ENCODE measurements around the gene LEMD1.
A peak's percentile ranks its signal among the peaks of the same experiment; 100 is the strongest.
"Not testable (repeated sequence)": the region's sequence is repeated elsewhere in the genome, so short reads cannot be mapped to it uniquely, and the experiment has no call there.

Gene LEMD1

GRCh38 chr1:205424901-205425600 is 3.2 kb upstream of the LEMD1 start:
- DNase-seq, result no peak

DNA sequence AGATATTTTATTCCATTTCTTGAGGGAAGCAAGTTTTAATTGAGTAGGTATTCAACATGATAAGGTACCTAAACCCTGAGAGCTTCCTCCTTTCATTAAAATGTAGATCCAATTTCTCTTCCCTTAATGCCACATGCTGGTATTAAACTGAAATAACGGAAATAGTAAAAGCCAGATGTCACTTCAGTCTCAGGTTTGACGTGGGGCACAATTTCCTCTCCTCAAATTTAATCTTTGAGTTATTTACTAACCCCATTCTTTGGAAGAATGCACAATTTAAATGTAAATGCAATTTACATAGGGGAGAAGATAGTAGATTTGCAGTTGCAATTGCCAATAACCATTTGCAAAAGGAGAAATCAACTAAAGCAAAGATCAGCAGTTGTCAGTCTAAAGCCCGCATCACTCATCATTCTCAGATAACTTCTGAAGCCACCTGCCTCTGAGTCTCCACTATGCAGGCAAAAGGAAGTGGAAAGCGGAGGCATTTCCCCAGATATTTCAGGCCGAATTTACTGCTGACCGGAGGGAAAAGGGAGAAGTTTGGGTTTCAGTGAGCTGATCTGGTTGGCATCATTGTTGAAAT is 2.1 kb upstream of the LEMD1 start:
- no peak for DNase-seq

GRCh38 chr1:205422993-205423642 is 1.3 kb upstream of the LEMD1 start:
- DNase-seq, result peak; percentile 88

DNA sequence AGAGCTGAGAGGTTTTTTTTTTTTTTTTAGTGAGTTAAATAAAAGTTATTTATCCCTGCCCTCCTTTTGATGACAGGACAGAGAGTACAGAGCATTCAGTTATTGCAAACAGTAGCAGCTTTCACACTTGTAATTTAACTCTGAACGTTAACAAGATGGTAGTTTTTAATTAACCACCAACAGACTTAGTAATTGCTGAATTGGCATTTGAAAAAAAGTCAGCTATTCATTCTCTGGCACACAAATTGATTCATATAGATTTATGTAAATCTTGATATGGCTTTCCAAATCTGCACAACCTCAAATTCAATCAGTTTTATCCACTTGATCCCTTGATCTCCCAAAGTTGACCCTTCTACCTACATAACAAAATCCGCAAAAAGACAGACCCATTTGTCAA is 918 bp downstream of the LEMD1 start:
- no peak for DNase-seq

GRCh38 chr1:205417870-205418635 is 3.8 kb downstream of the LEMD1 start:
- no peak for DNase-seq

GRCh38 chr1:205416322-205416721 is 5.5 kb downstream of the LEMD1 start:
- no peak for DNase-seq

DNA sequence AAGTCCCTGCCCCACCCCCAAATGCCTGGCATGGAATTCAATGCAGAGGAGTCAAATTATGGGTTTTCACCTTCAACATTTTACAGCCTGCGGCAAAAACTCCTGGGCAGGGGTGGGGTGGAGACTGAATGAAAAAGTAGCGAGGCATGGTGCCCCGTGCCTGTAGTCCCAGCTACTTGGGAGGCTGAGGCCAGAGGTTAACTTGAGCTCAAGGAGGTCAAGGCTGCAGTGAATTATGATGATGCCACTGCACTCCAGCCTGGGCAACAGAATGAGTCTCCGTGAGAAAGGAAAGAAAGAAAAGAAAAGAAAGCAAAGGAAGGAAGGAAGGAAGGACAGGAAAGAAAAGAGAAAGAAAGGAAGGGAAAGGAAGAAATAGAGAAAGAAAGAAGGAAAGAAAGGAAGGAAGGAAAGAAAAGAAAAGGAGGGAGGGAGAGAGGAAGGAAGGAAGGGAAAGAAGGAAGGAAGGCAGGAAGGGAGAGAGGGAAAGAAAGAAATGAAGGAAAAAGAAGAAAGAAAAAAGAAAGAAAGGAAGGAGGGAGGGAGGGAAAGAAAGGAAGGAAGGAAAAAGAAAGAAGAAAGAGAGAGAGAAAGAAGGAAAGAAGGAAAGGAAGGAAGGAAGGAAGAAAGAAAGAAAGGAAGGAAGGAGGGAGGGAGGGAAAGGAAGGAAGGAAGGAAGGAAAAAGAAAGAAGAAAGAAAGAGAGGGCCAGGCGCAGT is 11.1 kb downstream of the LEMD1 start:
- DNase-seq, result no peak

DNA sequence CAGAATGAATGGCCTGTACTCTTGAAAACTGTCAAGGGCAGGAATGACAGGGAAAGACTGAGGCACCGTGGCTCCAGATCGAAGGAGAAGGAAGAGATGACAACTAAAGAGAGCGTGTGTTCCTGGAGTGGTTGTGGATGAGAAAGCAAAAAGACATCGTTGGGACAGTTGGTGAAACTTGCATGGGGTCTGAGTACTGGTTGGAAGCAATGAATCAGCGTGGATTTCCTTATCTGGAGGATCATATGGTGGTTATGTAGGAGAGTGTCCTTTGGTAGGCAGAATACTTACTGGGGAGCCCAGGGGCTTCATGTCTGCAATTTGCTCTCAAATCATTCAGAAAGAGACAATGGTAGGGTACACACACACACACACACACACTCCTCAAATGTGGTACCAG is 13.9 kb downstream of the LEMD1 start:
- DNase-seq, result no peak

DNA sequence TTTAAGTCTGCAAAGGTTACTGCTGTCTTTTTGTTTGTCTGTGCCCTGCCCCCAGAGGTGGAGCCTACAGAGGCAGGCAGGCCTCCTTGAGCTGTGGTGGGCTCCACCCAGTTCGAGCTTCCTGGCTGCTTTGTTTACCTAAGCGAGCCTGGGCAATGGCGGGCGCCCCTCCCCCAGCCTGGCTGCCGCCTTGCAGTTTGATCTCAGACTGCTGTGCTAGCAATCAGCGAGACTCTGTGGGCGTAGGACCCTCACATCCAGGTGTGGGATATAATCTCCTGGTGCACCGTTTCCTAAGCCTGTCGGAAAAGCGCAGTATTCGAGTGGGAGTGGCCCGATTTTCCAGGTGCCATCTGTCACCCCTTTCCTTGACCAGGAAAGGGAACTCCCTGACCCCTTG is 15.6 kb downstream of the LEMD1 start:
- not testable (repeated sequence) for DNase-seq

GRCh38 chr1:205404484-205404883 is 17.4 kb downstream of the LEMD1 start:
- not testable (repeated sequence) for DNase-seq

GRCh38 chr1:205398586-205398985 is 23.3 kb downstream of the LEMD1 start:
- no peak for DNase-seq

DNA sequence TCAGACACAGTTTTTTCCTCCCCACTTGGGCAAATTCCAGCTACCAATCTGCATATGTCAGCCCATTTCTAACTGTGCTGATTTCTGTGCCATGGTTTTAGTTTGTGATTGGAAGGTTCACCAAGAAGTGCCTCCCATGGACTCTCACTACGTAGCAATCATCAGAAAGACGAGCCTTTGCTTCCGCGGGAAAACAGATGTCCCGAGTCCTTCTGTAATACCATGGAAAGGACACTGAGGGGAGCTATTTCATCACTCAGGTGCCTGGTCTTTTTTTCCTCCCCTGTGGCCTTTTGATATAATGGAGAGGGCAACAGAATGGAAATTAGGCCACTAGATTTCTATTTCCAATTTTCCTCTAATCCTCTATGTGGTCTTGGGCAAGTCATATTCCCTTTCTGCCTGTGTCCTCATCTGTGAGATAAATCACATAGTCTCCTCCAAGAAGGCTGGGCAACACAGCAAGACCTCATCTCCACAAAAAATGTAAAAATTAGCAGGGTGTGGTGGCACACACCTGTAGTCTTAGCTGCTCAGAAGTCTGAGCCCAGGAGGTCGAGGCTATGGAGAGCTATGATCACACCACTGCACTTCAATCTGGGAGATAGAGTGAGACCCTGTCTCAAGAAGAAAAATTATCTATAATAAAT is 24.8 kb downstream of the LEMD1 start:
- peak; percentile 84 for DNase-seq

DNA sequence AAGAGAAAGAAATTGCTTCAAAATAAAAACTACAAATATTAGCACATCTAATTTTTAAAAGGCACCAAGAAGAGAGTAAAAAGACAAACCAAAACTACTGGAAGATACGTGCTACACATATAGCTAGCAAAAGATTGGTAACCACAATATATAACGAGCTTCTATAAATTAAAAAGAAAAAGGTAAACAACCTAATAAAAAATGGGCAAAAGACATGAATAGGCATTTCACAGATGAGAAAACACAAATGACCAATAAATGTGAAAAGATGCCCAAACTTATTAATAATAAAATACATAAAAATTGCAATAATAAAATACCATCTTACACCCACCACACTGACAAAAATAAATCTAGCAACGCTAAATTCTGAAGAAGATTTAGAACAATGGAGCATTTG is 26.2 kb downstream of the LEMD1 start:
- DNase-seq, result no peak

DNA sequence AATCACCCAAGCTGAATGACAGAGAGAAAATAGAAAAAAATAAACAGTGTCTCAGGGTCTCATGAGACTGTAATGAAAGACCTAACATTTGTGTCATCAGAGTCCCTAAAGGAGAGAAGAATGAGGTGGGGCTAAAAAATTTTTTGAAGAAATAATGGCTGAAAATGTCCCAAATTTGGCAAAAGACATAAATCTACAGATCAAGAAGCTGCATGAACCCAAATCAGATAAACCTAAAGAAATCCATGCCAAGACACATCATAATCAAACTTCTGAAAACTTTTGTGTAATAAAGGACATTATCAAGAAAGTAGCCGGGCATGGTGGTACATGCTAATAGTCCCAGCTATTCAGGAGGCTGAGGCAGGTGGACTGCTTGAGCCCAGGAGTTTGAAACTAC is 29.2 kb downstream of the LEMD1 start:
- no peak for DNase-seq

DNA sequence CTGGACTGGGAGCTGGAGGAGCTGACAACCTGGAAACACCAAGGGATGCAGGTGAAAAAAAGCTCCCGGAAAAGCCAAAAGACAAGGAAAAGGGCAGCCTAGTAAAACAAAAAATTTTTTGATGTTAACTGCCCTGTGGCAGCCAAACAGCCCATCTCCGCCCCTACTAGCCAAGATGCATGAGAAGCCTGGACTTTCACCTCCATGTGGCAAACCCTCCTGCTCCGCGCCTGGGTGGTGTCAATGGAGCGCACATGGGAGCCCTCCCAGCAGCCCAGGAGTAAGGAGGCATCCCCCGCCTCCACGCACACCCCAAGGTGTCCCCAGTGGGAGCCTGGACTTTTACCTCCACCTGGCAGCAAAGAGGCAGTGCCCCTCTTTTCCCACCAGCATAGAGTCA is 30.5 kb downstream of the LEMD1 start:
- DNase-seq, result no peak

DNA sequence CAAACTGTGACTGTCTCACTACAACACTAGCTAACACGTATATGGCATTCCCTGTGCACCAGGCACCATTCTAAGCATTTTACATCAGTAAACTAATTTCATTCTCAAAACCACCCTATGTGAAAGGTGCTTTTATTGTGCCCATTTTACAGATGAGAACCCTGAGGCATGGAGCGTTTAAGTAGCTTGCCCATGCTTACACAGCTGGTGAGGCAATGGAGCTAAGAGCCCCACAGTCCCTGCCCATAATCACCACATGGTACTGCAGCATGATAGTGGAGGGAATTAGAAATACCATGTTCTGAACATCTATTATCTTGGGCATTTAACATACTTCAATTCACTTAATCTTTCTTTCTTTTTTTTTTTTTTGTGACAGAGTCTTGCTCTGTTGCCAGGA is 34.0 kb downstream of the LEMD1 start:
- DNase-seq, result no peak

- DNase-seq, result not testable (repeated sequence)
Observed at GRCh38 chr1:205382990-205383389, 38.9 kb downstream of the LEMD1 start.

DNA sequence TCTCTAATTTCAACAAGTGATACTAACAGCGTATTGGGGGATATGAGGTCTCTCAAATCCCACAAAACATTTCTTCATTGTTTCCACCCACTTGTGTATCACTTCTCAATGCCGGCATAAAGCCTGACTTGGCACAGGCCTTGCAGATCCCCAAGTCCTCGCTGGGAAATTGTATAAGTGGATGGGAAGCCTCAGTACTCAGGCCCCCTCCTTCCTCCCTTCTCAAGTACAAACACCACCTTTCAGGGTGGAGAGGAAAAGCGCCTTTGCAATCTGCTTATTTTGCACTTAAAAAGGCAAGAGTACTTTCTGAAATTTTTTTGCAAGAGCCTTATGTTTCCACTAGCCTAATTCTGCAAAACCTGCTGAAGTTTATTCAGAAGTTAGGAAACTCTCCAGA is 39.3 kb downstream of the LEMD1 start:
- DNase-seq, result no peak

GRCh38 chr1:205381305-205381704 is 40.6 kb downstream of the LEMD1 start:
- no peak for DNase-seq

- DNase-seq, result no peak
Observed at GRCh38 chr1:205380882-205381281, 41.0 kb downstream of the LEMD1 start.

DNA sequence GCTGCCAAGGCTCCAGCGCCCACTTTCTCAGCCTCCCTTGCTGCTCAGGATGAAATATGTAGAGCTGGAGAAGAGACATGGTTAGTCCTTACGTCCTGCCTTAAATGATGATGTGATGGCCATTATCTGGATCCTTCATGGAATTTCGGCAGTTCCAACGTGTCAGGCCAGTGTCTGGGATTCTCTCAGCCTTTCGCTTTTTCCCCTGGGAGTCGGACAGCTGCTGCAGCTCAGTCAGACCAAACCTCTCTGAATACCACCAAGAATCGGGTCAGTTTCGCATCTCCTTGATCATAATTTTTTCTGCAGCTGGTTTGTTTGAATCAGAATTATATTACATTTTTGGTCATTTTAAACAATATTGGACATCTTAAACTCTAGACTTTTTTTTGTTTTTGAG is 42.8 kb downstream of the LEMD1 start:
- no peak for DNase-seq

DNA sequence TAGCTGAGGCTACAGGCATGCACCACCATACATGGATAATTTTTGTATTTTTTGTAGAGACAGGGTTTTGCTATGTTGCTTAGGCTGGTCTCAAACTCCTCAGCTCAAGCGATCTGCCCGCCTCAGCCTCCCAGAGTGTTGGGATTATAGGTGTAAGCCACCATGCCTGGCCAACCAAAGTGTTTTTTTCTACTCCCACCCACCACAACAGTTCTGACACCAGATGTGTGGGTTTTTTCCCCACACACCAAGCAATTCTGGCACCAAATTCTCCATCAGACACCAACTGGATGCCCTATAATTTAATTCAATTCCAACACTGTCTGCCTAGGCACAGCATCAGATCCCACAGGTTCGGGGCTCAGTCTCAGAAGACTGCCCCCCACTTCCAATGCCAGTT is 44.5 kb downstream of the LEMD1 start:
- DNase-seq, result no peak

- peak; percentile 18 for DNase-seq
Observed at GRCh38 chr1:205376739-205377138, 45.1 kb downstream of the LEMD1 start.
